ENCODE measurements around the gene RAP1GAP2.

GRCh38 chr17:2876467-2876866 lies 80.2 kb downstream of the RAP1GAP2 start:
- TF ChIP-seq CTCF (IDR thresholded peaks at IDR 0.05) (no peak), POLR2AphosphoS5 (IDR thresholded peaks at IDR 0.05) (no peak)
